Measurements from ENCODE around the gene GPI.

Gene GPI

GRCh38 chr19:34428549-34429285 is 63.7 kb downstream of the GPI start:
- in situ Hi-C loops (cut with HindIII; ENCODE audit: low sequenced_read_pairs), result no loop called here
- TF ChIP-seq CTCF (IDR thresholded peaks at IDR 0.05; ENCODE audit: low read depth, low read length), result no peak
- peak overlapping the region; percentile 95 for H3K4me3 ChIP-seq (ENCODE audit: low read depth, low read length)
- peak; percentile 33 for DNase-seq (ENCODE audit: low read depth, low spot score)

GRCh38 chr19:34429553-34429952 is 64.6 kb downstream of the GPI start:
- TF ChIP-seq CTCF (IDR thresholded peaks at IDR 0.05; ENCODE audit: low read depth, low read length), result no peak
- DNase-seq (ENCODE audit: low read depth, low spot score), result no peak
- H3K4me3 ChIP-seq (ENCODE audit: low read depth, low read length), result peak overlapping the region; percentile 95
- in situ Hi-C loops (cut with HindIII; ENCODE audit: low sequenced_read_pairs), result no loop called here

GRCh38 chr19:34430738-34431625 is 66.0 kb downstream of the GPI start:
- peak; percentile 53 for DNase-seq (ENCODE audit: low read depth, low spot score)
- peak; percentile 82 for TF ChIP-seq CTCF (IDR thresholded peaks at IDR 0.05; ENCODE audit: low read depth, low read length)
- in situ Hi-C loops (cut with HindIII; ENCODE audit: low sequenced_read_pairs), result no loop called here
- no peak overlapping the region for H3K4me3 ChIP-seq (ENCODE audit: low read depth, low read length)

- no peak for DNase-seq (ENCODE audit: low read depth, low spot score)
- no peak for TF ChIP-seq CTCF (IDR thresholded peaks at IDR 0.05; ENCODE audit: low read depth, low read length)
- in situ Hi-C loops (cut with HindIII; ENCODE audit: low sequenced_read_pairs), result no loop called here
- H3K4me3 ChIP-seq (ENCODE audit: low read depth, low read length), result no peak overlapping the region
Observed at GRCh38 chr19:34431681-34432402, 66.8 kb downstream of the GPI start.

GRCh38 chr19:34432797-34433196 is 67.8 kb downstream of the GPI start:
- no peak for TF ChIP-seq CTCF (IDR thresholded peaks at IDR 0.05; ENCODE audit: low read depth, low read length)
- DNase-seq (ENCODE audit: low read depth, low spot score), result no peak
- no peak overlapping the region for H3K4me3 ChIP-seq (ENCODE audit: low read depth, low read length)
- in situ Hi-C loops (cut with HindIII; ENCODE audit: low sequenced_read_pairs), result no loop called here

GRCh38 chr19:34436716-34437115 is 71.7 kb downstream of the GPI start:
- in situ Hi-C loops (cut with HindIII; ENCODE audit: low sequenced_read_pairs), result no loop called here
- peak; percentile 12 for DNase-seq (ENCODE audit: low read depth, low spot score)
- no peak overlapping the region for H3K4me3 ChIP-seq (ENCODE audit: low read depth, low read length)
- TF ChIP-seq CTCF (IDR thresholded peaks at IDR 0.05; ENCODE audit: low read depth, low read length), result no peak

All from astrocyte of the spinal cord (primary cell).